Activated T-cell treated with anti-CD3 and anti-CD28 coated beads for 4 hours (primary cell): ENCODE results near the gene ZNF830.
"Not testable (repeated sequence)": the region's sequence is repeated elsewhere in the genome, so short reads cannot be mapped to it uniquely, and the experiment has no call there.

Source experiments
- DNase-seq: peaks from one replicate; pipeline ENCODE4 v3.0.0-alpha.2; 2020

The ZNF830 gene

DNA sequence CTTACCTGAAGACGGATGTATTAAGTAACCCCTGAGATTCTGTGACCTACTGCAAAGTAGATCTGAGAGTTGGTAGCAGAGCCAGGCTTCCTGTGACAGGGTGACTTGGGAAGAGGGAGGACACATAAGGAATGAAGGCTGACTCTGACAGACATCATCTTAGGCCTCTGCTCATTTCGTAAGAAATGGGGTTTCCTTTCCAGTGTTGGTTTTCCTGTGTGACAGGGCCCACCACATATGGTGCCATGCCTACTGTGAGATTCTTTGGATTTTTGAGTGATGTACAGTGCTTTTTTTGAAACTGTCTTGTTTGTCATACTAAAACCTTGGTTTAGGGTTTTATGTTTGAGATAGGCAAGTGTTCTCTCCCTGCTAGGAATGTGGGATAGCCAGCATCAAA, 31.7 kb downstream of the ZNF830 start:
- DNase-seq: no peak

DNA sequence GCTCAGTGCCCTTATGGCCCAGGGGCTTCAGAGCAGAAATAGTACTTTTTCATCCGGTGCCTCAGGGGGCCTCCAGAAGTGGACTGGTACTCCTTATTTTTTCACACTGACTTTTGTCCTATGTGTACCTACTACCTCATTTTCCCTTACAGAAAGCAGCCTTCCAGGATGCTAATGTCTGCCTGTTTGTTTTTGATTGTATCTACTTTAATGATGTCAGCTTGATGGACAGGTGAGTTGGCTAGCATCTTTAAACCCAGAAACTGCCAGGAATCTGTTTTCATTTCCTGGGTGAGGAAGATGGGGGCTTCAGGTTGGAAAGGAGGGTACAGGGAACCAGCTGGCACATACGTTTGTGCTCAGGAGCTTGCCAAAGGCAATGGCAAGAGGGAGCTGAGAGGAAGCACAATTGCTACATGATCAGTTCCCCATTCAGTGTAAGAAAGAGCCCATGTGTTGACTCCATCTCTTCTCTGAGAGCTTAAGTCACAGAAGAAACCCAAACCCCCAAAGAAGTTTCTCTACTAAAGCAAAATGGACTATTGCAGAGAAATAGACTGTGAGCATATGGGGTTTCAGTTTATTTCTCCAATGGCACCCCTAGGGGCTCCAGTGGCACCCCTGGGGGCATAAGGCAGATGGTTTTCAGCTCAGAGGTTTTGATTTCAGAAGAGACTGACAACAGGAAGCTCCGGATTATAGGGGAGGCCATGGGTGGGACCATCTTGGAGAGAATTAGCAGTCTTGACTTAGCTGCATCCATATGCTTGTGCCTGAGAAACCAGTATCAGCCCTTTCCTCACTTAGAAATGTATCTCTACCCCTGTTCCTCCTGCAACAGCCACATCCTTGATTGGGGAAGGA, 35.3 kb downstream of the ZNF830 start:
- no peak for DNase-seq

GRCh38 chr17:34997355-34997862, 36.1 kb downstream of the ZNF830 start:
- DNase-seq: no peak

GRCh38 chr17:34998205-34998604, 36.9 kb downstream of the ZNF830 start:
- peak; percentile 71 for DNase-seq

- DNase-seq: no peak
Measured at GRCh38 chr17:34999456-34999855, 38.1 kb downstream of the ZNF830 start.

DNA sequence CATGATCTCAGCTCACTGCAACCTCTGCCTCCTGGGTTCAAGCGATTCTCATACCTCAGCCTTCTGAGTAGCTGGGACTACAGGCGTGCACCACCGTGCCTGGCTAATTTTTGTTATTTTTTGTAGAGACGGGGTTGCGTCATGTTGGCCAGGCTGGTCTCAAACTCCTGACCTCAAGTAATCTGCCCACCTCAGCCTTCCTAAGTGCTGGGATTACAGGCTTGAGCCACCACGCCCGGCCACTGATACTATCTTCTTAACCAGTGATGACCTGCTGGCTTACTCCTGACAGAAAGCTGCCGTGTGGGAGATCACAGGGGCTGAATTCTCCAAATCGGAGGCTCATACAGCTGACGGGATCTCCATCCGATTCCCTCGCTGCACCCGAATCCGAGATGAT, 39.6 kb downstream of the ZNF830 start:
- not testable (repeated sequence) for DNase-seq

GRCh38 chr17:35001549-35001948, 40.2 kb downstream of the ZNF830 start:
- no peak for DNase-seq

GRCh38 chr17:35002876-35003551, 41.7 kb downstream of the ZNF830 start:
- DNase-seq: no peak

DNA sequence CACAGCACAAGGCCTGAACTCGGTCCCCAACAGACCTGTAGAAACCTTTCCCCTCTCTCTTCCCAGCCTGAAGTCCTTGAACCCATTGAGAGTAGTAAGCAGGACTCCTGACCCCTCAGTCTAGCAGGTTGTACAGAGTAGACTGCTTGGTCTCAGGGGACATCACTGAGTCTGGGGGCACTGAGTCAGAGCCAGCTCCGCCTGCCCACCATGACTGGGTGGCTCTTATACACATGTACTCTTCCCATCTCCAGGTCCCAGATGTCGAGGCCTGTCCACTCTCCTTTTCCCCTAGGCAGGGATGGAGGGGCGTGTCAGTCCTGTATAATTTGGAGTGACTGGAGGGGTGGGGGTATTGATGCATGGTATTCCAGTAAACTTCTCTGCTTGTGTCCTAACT, 42.4 kb downstream of the ZNF830 start:
- no peak for DNase-seq

GRCh38 chr17:35006345-35006744, 45.0 kb downstream of the ZNF830 start:
- DNase-seq: no peak

DNA sequence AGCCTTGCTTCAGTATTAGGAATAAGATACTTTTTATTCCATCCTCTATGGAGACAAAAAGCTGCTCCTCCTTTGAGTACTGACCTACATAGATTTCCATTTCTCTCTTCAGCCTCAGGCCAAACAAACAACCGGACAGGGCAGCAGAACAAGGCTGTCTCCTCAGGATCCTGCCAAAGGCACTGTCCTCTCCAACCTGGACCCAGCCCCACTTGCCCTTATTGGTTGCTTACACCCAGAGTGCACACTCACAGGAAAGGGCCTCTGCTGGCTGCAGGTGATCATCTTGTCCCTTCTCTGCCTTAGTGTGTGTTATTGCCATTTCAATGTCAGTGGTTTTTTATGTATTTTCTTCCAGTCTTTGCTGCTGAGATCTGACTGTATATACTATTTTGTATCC, 45.6 kb downstream of the ZNF830 start:
- DNase-seq: no peak

- DNase-seq: no peak
Measured at GRCh38 chr17:35010093-35010492, 48.8 kb downstream of the ZNF830 start.

GRCh38 chr17:35011671-35012216, 50.4 kb downstream of the ZNF830 start:
- DNase-seq: no peak
